HG03520 (cell line): ENCODE results near the gene DPP6.

Source experiments
- ATAC-seq: cut with Tn5 transposase; IDR thresholded peaks from one replicate; pipeline ENCODE4 v1.9.1; 2021; ENCODE audit warnings: mild to moderate bottlenecking, moderate library complexity; ENCODE audit not compliant: unreplicated experiment

Gene DPP6

GRCh38 chr7:154390961-154391360 is 338.8 kb downstream of the DPP6 start:
- no peak for ATAC-seq

- no peak for ATAC-seq
These were observed 342.6 kb downstream of the DPP6 start for GRCh38 chr7:154394804-154395203.

DNA sequence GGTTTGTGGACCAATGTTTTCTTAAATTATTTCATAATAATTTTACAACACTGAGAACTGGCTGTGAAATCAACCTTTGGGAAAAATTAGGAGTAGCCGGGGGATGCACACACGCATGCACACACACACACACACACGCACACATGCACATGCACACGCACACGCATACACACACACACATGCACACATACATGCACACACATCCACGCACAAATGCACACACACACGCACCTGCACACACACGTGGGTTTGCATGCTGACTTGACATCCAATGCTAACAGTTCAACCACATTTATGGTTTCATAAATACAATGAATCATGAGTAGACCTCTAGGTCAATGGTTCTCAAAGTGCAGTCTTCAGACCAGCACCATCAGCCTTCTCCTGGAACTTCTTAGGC is 354.1 kb downstream of the DPP6 start:
- no peak for ATAC-seq

GRCh38 chr7:154409703-154410311 is 357.6 kb downstream of the DPP6 start:
- no peak for ATAC-seq

- no peak for ATAC-seq
These were observed 359.9 kb downstream of the DPP6 start for GRCh38 chr7:154412105-154412504.

DNA sequence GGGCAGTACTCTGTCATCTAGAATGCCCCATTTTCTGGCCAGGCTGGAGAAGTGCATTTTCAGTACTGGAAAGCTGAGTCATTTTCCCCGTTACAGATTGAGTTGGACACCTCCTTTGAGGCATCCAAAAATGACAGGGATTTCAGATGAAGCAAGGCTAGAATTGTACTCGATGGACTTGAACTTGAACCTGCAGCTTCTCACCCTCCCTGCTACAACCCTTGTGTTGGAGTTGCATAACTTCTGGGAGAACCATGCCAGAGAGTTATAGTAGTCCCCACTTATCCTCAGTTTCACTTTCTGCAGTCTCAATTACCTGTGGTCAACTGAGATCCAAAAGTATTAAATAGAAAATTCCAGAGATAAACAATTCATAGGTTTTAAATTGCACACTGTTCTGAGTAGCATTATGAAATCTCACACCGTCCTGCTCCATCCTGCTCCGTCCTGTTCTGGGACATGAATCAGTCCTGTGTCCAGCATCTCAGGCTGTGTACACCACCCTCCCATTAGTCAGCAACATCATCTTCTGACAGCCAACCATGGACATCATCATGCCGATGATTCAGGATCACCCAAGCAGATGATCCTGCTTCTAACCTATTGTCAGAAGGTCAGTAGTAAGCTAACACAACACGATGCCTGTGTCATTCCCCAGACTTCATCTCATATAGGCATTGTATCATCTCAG is 363.7 kb downstream of the DPP6 start:
- no peak for ATAC-seq

- no peak for ATAC-seq
These were observed 364.5 kb downstream of the DPP6 start for GRCh38 chr7:154416714-154417113.

GRCh38 chr7:154419344-154419743 is 367.1 kb downstream of the DPP6 start:
- no peak for ATAC-seq

GRCh38 chr7:154423231-154423630 is 371.0 kb downstream of the DPP6 start:
- ATAC-seq = no peak

GRCh38 chr7:154424350-154424749 is 372.2 kb downstream of the DPP6 start:
- no peak for ATAC-seq

DNA sequence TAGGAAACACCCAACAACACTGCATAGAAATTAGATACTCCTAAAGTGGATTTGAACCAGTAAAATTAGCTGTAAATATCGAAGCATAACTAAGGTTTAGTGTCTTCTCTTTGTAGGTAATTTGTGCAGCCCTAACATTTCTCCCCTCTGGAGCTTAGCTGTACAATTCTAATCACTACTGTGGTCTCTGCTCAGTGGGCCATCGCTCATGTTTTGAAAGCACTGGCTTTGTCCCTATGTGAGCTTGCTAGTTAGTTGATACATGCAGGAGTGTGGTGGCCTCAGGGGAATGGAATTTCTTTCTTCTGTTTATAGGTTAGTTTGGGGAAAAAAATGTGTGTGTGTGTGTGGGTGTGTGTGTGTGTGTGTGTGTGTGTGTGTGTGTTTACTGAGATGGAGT is 373.1 kb downstream of the DPP6 start:
- ATAC-seq = no peak

DNA sequence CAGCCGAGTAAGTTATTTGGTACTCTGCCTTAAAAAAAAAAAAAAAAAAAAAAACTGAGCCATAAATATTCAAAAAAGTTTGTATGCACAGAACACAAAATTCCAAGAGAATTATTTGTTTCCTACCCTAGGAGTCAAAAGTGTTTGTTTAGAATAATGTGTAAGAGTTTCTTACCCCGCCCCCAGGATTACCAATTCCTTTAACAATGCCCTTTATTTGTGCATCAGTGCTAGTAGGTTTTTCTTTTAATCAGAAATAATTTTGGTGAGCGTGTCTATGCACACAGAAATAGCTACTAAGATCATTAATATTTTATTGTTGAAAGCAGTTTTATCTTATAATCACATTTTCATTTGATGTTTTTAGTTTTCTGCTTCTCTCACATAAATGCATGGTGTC is 374.6 kb downstream of the DPP6 start:
- no peak for ATAC-seq

DNA sequence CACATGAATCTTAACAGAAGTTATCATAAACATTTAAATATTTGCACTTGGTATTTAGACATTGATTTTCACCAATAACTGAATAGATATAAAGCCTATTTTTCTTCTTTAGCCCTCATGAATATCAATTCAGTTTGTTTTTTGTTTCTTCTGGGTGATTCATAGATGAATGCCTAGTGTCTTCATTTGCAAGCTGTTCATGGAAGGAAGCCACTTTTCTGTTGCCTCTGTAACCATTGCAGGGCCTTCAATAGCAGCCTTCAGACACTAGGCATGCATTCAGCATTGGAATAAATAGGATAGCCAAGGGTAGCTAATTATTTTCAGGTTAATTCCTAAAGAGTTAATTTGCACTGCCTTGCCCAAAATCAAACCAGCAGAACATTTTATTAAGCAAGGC is 375.3 kb downstream of the DPP6 start:
- no peak for ATAC-seq

- ATAC-seq = no peak
These were observed 377.6 kb downstream of the DPP6 start for GRCh38 chr7:154429666-154430404.

DNA sequence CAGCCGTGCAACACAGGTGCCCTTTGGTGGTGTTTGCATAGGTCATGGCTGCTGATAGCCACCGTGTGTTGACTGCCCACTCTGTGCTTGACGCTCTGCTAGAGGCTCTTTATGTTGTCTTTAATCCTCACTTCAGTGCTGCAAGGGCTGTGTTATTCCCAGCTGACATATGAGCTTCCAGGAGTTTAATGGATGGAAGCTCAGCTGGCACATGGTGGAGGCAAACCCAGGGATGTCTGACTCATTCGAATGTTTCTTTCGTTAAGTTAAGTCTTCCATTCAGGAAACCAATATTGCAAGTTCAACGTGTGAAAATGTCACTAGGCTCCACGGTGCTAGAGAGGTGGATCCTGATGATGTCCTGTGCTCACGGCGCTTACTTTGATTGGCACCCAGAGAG is 378.4 kb downstream of the DPP6 start:
- ATAC-seq = no peak

DNA sequence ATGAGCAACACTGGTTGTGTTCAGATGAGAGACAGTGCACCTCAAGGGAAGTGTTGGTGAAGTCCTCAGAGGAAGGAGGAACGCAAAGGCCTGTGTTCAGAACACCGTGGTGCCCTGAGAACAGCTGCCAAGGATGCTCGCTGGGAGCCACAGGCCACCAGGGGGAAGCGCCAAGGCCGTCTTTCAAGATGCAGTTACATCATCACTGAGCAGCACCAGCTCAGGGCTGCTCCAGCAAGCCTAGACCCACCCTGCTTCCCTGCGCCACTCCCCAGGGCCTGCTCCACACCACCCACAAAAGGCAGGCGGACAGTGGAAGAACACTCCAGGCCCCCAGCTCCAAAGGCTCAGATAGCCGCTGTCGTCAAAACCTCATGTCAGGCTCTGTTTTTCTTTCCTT is 378.8 kb downstream of the DPP6 start:
- no peak for ATAC-seq

GRCh38 chr7:154433632-154434598 is 381.7 kb downstream of the DPP6 start:
- ATAC-seq = no peak

GRCh38 chr7:154436560-154436959 is 384.4 kb downstream of the DPP6 start:
- ATAC-seq = no peak

DNA sequence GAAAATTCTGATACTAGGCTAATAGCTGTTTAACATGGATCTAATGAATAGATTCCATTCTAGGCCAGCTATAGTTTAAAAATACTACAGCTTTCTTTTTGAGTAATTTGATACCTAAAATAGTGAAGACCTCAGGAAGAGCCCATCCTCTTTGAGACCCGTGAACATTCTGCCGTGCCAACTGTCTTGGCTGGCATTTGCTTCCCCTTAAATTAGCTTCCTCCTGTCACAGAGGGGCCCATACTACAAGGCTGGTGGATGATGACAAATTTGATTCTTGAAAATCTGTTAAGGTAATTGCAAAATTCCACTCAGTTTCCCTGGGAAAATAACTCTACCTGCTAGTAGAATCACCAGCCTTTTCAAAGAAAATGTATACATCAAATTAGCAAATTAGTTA is 385.0 kb downstream of the DPP6 start:
- ATAC-seq = no peak

DNA sequence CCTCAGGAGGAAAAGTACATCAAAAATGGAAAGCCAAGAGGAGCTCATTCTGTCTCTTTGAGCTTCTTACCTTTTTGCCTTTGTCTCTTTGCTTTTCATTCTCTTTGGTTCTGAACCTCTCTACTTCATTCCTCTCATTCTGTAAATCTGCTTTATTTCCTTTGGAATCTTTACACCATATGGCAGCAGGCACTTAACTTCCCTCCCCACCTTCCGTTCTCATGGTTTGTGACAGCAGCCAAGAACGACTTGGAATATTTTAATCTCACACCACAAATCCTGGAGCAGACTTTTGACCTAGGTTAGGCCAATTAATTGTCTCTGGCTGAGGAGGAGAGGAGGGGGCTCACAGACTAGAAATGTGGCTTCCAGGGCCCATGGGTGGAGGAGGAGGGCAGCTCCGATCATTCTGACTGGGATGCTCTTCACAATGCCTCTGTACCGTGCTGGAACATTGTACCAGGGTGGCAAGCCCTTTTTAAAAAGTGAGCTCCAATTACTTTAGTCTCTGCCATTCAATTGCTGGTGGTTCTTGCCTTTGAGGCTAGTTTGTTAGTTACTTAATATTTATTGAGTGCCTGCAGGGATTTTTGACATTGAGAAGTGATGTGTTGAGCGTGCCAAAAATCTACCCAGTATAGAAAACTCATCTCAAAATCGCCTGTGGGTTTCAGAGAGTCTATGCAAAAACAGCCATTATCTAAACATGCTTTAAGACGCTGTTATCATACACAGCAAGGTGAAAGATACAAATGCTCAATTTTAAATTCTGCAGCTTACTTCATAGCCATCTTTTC is 386.6 kb downstream of the DPP6 start:
- ATAC-seq = no peak
